SJSA1 (cell line): ENCODE measurements around the gene TYW1B. TPM values are rescaled to one million over a fixed set of nuclear protein-coding genes. Genes with fewer than 3 reads are reported as not detected.
"Not testable (repeated sequence)": the region's sequence is repeated elsewhere in the genome, so short reads cannot be mapped to it uniquely, and the experiment has no call there.

Experiments
- DNase-seq, 2 experiments: peaks; one replicate each; pipeline ENCODE4 v3.0.0-alpha.2; 2015 to 2020; ENCODE audit warnings: low spot score in 2 of 2, low read depth in 1 of 2
- H3K27ac ChIP-seq: fragments of 250-450 bp; sonication (Bioruptor Pico); 2 replicates; pipeline ENCODE4 v1.5.1; 2020; ENCODE audit warnings: mild to moderate bottlenecking, moderate library complexity
- H3K27me3 ChIP-seq: fragments of 250-450 bp; sonication (Bioruptor Pico); replicated peaks from 2 replicates; pipeline ENCODE4 v1.5.1; 2020; ENCODE audit warnings: mild to moderate bottlenecking, moderate library complexity
- H3K36me3 ChIP-seq: fragments of 250-450 bp; sonication (Bioruptor Pico); 2 replicates; pipeline ENCODE4 v1.5.1; 2020; ENCODE audit warnings: mild to moderate bottlenecking
- H3K4me1 ChIP-seq: fragments of 250-450 bp; sonication (Bioruptor Pico); replicated peaks from 2 replicates; pipeline ENCODE4 v1.6.1; 2021; ENCODE audit warnings: mild to moderate bottlenecking
- H3K4me3 ChIP-seq: fragments of 250-450 bp; sonication (Bioruptor Pico); 2 replicates; pipeline ENCODE4 v1.5.1; 2020; ENCODE audit warnings: mild to moderate bottlenecking
- H3K9me3 ChIP-seq: fragments of 250-450 bp; sonication (Bioruptor Pico); replicated peaks from 2 replicates; pipeline ENCODE4 v1.5.1; 2020; ENCODE audit warnings: mild to moderate bottlenecking
- total RNA-seq: library from RNA; depleted of rRNA; stranded (reverse); fragments of >200 nt; shearing (Covaris generic); gene quantifications from 2 replicates; pipeline ENCODE4 v1.2.3, GENCODE V29; 2014

TYW1B gene
- total RNA-seq, 1 experiment from 2014 or later = 4.5 TPM

DNA sequence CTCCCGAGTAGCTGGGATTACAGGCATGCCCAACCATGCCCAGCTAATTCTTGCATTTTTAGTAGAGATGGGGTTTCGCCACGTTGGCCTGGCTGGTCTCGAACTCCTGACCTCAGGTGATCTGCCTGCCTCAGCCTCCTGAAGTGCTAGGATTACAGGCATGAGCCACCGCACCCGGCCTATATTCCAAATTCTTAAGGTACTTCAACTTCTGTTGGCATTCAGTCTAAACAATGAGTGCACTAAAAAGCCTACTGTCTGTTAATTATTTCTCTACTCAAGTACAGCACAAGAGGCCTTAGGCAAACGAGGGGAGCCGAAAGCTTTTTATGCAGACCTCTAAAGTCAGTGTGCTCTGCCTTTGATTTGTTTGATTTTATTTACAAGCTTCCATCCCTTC lies 243.4 kb downstream of the TYW1B start:
- DNase-seq, H3K27me3 ChIP-seq, H3K4me3 ChIP-seq, H3K9me3 ChIP-seq, H3K27ac ChIP-seq, H3K36me3 ChIP-seq, H3K4me1 ChIP-seq: not testable (repeated sequence)

DNA sequence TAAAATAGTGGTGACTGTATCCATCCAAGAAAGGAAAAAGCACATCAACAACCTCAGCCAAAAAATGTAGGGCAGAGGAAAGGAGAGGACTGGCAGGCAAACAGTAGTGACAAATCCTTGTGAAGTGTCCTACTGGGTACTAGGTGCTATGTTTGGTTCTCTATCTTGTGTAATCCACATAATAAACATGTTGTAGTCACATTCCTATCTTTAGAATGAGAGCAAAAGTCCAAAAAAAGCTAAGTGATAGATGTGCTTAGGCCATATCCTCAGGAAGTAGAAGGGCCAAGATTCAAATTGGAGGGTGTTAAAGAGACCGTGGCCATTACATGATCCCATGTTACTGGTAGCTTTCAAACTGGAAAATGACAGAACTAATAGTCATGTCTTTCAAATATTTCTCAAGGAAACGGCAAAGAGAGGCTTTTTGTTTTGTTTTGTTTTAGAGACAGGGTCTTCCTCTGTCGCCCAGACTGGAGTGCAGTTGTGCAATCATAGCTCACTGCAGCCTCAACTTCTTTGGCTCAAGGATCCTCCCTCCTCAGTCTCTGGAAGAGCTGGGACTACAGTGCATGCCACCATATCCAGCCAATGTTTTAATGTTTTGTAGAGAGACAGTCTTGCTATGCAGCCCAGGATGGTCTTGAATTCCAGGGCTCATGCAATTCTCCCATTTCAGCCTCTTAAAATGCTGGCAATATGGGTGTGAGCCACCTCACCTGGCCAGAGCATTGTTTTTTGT lies 244.2 kb downstream of the TYW1B start:
- not testable (repeated sequence) for H3K27me3 ChIP-seq, H3K4me1 ChIP-seq, H3K4me3 ChIP-seq, H3K36me3 ChIP-seq, H3K9me3 ChIP-seq, DNase-seq, H3K27ac ChIP-seq

GRCh38 chr7:72580142-72580770 lies 247.7 kb downstream of the TYW1B start:
- H3K4me1 ChIP-seq, H3K4me3 ChIP-seq, DNase-seq, H3K27me3 ChIP-seq, H3K9me3 ChIP-seq, H3K36me3 ChIP-seq, H3K27ac ChIP-seq: not testable (repeated sequence)

DNA sequence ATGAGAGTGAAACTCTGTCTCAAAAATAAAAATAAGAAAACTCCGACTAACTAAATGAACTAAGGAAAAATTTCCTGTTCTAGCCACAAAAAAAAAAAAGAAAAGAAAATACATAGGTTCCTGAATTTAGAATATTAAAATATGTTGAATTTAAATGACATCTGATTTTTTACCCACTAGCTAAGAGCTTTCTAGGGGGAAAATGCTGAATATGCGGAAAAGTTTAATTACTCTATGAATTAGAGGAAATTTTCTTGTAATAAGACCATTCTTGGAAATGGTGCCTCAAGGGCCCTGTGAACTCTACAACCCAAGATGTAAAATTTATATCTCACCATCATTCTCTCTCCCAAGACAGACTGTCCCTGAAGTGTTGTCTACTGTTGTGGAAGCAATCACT lies 250.9 kb downstream of the TYW1B start:
- H3K36me3 ChIP-seq = no peaks in the 10 kb centered on the region
- no peak overlapping the region for H3K27ac ChIP-seq
- H3K4me1 ChIP-seq = no peaks in the 10 kb centered on the region
- DNase-seq = no peak
- H3K9me3 ChIP-seq = no peaks in the 10 kb centered on the region
- H3K27me3 ChIP-seq = no peaks in the 10 kb centered on the region
- H3K4me3 ChIP-seq = no peak overlapping the region

GRCh38 chr7:72561988-72562387 lies 266.0 kb downstream of the TYW1B start:
- not testable (repeated sequence) for H3K4me3 ChIP-seq, H3K4me1 ChIP-seq, H3K27ac ChIP-seq, H3K27me3 ChIP-seq, H3K36me3 ChIP-seq, H3K9me3 ChIP-seq, DNase-seq

- H3K27ac ChIP-seq, H3K9me3 ChIP-seq, H3K27me3 ChIP-seq, H3K4me1 ChIP-seq, H3K36me3 ChIP-seq, H3K4me3 ChIP-seq, DNase-seq: not testable (repeated sequence)
Measured at GRCh38 chr7:72559546-72559945, 268.5 kb downstream of the TYW1B start.

DNA sequence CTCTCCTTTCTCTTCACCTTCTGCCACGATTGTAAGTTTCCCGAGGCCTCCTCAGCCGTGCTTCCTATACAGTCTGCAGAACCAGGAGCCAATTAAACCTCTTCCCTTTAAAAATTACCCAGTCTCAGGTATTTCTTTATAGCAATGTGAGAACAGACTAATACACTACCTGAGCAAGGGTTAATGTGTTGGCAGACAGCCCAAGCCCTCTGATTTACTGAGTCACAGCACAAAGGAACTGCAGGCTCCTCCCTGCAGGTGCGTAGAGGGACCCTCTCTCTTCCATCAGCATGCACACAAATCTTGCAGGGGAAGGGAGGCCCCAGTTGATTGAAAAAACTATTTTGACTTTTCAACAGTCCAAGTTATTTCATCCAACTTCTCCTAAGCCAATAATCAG lies 271.3 kb downstream of the TYW1B start:
- not testable (repeated sequence) for DNase-seq, H3K4me1 ChIP-seq, H3K4me3 ChIP-seq, H3K27ac ChIP-seq, H3K9me3 ChIP-seq, H3K36me3 ChIP-seq, H3K27me3 ChIP-seq

DNA sequence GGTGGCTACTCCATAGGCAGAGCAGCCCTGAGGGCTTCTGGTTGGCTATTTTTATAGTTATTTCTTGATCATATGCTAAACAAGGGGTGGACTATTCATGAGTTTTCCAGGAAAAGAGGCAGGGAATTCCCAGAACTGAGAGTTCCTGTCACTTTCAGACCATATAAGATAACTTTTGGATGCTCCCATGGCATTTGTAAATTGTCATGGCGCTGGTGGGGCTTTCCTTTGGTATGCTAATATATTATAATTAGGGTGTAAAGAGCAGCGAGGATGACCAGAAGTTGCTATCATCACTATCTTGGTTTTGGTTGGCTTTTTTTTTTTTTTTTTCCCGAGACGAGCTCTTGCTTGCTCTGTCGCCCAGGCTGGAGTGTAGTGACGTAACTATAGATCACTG lies 272.8 kb downstream of the TYW1B start:
- not testable (repeated sequence) for DNase-seq, H3K27ac ChIP-seq, H3K27me3 ChIP-seq, H3K9me3 ChIP-seq, H3K36me3 ChIP-seq, H3K4me3 ChIP-seq, H3K4me1 ChIP-seq

- H3K36me3 ChIP-seq, H3K9me3 ChIP-seq, H3K4me1 ChIP-seq, DNase-seq, H3K27me3 ChIP-seq, H3K27ac ChIP-seq, H3K4me3 ChIP-seq: not testable (repeated sequence)
Measured at GRCh38 chr7:72554401-72554800, 273.6 kb downstream of the TYW1B start.

- H3K27me3 ChIP-seq, H3K4me1 ChIP-seq, H3K36me3 ChIP-seq, H3K9me3 ChIP-seq, H3K4me3 ChIP-seq, DNase-seq, H3K27ac ChIP-seq: not testable (repeated sequence)
Measured at GRCh38 chr7:72550454-72550853, 277.5 kb downstream of the TYW1B start.

GRCh38 chr7:72546586-72547237 lies 281.3 kb downstream of the TYW1B start:
- not testable (repeated sequence) for DNase-seq, H3K4me1 ChIP-seq, H3K36me3 ChIP-seq, H3K27ac ChIP-seq, H3K4me3 ChIP-seq, H3K27me3 ChIP-seq, H3K9me3 ChIP-seq

DNA sequence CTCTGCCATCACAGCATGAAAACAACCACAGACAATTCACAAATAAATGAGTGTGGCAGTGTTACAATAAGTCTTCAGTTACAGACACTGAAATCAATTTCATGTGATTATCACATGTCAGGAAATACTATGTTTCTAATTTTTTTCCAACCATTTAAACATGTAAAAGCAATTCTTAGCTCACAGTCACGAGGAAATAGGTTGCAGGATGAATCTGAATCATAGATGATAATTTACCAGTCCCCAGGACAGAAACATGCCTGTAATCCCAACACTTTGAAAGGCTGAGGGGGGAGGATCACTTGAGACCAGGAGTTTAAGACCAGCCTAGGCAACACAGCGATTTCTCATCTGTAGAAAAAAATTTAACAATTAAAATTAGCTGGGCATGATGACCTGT lies 283.5 kb downstream of the TYW1B start:
- not testable (repeated sequence) for H3K27me3 ChIP-seq, H3K27ac ChIP-seq, H3K9me3 ChIP-seq, H3K36me3 ChIP-seq, DNase-seq, H3K4me1 ChIP-seq, H3K4me3 ChIP-seq

DNA sequence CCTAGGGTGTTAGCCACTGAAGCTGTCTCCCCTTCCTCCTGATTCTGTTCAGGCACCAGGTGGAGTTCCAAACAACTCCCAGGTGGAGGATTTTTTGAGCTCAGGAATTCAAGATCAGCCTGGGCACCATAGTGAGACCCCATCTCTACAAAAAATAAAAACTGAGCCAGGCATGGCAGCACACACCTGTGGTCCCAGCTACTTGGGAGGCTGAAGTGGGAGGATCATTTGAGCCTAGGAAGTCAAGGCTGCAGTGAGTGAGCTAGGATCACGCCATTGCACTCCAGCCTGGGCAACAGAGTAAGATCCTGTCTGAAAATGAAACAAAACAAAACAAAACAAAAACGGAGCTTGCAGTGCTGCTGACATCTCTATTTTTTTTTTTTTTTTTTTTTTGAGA lies 287.1 kb downstream of the TYW1B start:
- no peak for DNase-seq
- Histone ChIP-seq H3K27me3 (no peaks in the 10 kb centered on the region), H3K4me3 (no peak overlapping the region), H3K36me3 (no peaks in the 10 kb centered on the region), H3K4me1 (no peaks in the 10 kb centered on the region), H3K9me3 (no peaks in the 10 kb centered on the region), H3K27ac (no peak overlapping the region)

GRCh38 chr7:72540106-72540611 lies 287.8 kb downstream of the TYW1B start:
- Histone ChIP-seq H3K4me1 (no peaks in the 10 kb centered on the region), H3K36me3 (no peaks in the 10 kb centered on the region), H3K9me3 (no peaks in the 10 kb centered on the region), H3K4me3 (no peak overlapping the region), H3K27me3 (no peaks in the 10 kb centered on the region), H3K27ac (no peak overlapping the region)
- no peak for DNase-seq
